Measurements from ENCODE around the gene REX1BD. TPM values are rescaled to one million over a fixed set of nuclear protein-coding genes. Genes with fewer than 3 reads are reported as not detected.

The REX1BD gene
- total and polyA plus RNA-seq, 2 of the 13 experiments (the other 11 are each of a cell fraction or from before 2014, with no cell fraction given) = 7.5 to 25.4 TPM

DNA sequence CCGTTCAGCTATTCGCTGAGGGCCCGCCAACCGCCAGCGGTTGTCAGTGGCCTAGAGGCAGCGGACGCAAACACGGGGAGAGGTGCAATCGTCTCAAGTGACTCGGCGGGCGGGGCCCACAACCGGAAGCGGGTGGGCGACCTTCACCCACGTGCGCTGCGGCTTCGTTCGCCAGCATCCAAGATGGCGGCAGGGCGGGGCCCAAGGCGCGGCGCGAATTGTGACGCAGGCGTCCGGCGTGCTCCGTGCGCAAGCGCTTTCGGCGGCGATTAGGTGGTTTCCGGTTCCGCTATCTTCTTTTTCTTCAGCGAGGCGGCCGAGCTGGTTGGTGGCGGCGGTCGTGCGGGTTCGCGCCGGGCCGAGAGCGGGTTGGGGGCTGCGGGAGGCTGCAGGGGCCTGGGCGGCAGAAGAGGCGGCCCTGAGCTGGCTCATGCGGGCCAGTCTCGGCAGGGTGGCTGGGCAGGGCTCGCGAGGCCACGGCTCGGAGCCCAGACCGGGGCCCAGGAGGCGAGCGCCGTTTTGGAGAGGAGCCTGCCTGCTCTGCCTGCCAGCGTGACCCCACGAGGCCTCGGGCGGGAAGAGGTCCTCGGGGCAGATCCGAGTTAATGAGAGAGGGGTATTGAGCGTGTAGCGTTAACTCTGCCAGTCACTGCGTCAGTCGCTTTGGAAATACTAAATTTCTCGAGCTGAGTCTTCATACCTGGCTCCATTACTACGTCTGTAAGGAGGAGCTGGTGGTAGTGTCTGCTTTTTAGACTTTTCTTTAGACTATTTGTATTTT lies 16.8 kb upstream of the REX1BD start, which contains the start of gene UBA52 (continued):
- TF ChIP-seq ZKSCAN1 (IDR thresholded peaks at IDR 0.05; ENCODE audit: low read length) (no peak), CBX1 (IDR thresholded peaks at IDR 0.05; ENCODE audit: low read depth) (peak; percentile 84), DNMT1 (CRISPR knock-in tag; IDR thresholded peaks at IDR 0.05) (no peak), FLYWCH1 (CRISPR knock-in tag; IDR thresholded peaks at IDR 0.05) (peak; percentile 74; the same call in 1 of the 2 replicates), ZNF841 (CRISPR knock-in tag; IDR thresholded peaks at IDR 0.05; ENCODE audit: borderline replicate concordance) (no peak), CC2D1A (CRISPR knock-in tag; IDR thresholded peaks at IDR 0.05) (no peak), ZNF101 (CRISPR knock-in tag; IDR thresholded peaks at IDR 0.05; ENCODE audit: borderline replicate concordance, low read depth) (no peak), NFKB2 (CRISPR knock-in tag; IDR thresholded peaks at IDR 0.05; ENCODE audit: borderline replicate concordance) (peak; percentile 72; the same call in 1 of the 2 replicates), SNRNP70 (IDR thresholded peaks at IDR 0.05; ENCODE audit: low read depth, low read length) (no peak)
- TF ChIP-seq, protein P1, sequence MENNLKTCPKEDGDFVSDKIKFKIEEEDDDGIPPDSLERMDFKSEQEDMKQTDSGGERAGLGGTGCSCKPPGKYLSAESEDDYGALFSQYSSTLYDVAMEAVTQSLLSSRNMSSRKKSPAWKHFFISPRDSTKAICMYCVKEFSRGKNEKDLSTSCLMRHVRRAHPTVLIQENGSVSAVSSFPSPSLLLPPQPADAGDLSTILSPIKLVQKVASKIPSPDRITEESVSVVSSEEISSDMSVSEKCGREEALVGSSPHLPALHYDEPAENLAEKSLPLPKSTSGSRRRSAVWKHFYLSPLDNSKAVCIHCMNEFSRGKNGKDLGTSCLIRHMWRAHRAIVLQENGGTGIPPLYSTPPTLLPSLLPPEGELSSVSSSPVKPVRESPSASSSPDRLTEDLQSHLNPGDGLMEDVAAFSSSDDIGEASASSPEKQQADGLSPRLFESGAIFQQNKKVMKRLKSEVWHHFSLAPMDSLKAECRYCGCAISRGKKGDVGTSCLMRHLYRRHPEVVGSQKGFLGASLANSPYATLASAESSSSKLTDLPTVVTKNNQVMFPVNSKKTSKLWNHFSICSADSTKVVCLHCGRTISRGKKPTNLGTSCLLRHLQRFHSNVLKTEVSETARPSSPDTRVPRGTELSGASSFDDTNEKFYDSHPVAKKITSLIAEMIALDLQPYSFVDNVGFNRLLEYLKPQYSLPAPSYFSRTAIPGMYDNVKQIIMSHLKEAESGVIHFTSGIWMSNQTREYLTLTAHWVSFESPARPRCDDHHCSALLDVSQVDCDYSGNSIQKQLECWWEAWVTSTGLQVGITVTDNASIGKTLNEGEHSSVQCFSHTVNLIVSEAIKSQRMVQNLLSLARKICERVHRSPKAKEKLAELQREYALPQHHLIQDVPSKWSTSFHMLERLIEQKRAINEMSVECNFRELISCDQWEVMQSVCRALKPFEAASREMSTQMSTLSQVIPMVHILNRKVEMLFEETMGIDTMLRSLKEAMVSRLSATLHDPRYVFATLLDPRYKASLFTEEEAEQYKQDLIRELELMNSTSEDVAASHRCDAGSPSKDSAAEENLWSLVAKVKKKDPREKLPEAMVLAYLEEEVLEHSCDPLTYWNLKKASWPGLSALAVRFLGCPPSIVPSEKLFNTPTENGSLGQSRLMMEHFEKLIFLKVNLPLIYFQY (CRISPR knock-in tag; IDR thresholded peaks at IDR 0.05; ENCODE audit: borderline replicate concordance) = no peak
- TF ChIP-seq, protein P2, sequence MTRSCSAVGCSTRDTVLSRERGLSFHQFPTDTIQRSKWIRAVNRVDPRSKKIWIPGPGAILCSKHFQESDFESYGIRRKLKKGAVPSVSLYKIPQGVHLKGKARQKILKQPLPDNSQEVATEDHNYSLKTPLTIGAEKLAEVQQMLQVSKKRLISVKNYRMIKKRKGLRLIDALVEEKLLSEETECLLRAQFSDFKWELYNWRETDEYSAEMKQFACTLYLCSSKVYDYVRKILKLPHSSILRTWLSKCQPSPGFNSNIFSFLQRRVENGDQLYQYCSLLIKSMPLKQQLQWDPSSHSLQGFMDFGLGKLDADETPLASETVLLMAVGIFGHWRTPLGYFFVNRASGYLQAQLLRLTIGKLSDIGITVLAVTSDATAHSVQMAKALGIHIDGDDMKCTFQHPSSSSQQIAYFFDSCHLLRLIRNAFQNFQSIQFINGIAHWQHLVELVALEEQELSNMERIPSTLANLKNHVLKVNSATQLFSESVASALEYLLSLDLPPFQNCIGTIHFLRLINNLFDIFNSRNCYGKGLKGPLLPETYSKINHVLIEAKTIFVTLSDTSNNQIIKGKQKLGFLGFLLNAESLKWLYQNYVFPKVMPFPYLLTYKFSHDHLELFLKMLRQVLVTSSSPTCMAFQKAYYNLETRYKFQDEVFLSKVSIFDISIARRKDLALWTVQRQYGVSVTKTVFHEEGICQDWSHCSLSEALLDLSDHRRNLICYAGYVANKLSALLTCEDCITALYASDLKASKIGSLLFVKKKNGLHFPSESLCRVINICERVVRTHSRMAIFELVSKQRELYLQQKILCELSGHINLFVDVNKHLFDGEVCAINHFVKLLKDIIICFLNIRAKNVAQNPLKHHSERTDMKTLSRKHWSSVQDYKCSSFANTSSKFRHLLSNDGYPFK (CRISPR knock-in tag; IDR thresholded peaks at IDR 0.05; ENCODE audit: borderline replicate concordance) = peak; percentile 90
- TF ChIP-seq, protein P3, sequence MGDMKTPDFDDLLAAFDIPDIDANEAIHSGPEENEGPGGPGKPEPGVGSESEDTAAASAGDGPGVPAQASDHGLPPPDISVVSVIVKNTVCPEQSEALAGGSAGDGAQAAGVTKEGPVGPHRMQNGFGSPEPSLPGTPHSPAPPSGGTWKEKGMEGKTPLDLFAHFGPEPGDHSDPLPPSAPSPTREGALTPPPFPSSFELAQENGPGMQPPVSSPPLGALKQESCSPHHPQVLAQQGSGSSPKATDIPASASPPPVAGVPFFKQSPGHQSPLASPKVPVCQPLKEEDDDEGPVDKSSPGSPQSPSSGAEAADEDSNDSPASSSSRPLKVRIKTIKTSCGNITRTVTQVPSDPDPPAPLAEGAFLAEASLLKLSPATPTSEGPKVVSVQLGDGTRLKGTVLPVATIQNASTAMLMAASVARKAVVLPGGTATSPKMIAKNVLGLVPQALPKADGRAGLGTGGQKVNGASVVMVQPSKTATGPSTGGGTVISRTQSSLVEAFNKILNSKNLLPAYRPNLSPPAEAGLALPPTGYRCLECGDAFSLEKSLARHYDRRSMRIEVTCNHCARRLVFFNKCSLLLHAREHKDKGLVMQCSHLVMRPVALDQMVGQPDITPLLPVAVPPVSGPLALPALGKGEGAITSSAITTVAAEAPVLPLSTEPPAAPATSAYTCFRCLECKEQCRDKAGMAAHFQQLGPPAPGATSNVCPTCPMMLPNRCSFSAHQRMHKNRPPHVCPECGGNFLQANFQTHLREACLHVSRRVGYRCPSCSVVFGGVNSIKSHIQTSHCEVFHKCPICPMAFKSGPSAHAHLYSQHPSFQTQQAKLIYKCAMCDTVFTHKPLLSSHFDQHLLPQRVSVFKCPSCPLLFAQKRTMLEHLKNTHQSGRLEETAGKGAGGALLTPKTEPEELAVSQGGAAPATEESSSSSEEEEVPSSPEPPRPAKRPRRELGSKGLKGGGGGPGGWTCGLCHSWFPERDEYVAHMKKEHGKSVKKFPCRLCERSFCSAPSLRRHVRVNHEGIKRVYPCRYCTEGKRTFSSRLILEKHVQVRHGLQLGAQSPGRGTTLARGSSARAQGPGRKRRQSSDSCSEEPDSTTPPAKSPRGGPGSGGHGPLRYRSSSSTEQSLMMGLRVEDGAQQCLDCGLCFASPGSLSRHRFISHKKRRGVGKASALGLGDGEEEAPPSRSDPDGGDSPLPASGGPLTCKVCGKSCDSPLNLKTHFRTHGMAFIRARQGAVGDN (CRISPR knock-in tag; IDR thresholded peaks at IDR 0.05) = peak; percentile 96
- TF ChIP-seq, protein P4, sequence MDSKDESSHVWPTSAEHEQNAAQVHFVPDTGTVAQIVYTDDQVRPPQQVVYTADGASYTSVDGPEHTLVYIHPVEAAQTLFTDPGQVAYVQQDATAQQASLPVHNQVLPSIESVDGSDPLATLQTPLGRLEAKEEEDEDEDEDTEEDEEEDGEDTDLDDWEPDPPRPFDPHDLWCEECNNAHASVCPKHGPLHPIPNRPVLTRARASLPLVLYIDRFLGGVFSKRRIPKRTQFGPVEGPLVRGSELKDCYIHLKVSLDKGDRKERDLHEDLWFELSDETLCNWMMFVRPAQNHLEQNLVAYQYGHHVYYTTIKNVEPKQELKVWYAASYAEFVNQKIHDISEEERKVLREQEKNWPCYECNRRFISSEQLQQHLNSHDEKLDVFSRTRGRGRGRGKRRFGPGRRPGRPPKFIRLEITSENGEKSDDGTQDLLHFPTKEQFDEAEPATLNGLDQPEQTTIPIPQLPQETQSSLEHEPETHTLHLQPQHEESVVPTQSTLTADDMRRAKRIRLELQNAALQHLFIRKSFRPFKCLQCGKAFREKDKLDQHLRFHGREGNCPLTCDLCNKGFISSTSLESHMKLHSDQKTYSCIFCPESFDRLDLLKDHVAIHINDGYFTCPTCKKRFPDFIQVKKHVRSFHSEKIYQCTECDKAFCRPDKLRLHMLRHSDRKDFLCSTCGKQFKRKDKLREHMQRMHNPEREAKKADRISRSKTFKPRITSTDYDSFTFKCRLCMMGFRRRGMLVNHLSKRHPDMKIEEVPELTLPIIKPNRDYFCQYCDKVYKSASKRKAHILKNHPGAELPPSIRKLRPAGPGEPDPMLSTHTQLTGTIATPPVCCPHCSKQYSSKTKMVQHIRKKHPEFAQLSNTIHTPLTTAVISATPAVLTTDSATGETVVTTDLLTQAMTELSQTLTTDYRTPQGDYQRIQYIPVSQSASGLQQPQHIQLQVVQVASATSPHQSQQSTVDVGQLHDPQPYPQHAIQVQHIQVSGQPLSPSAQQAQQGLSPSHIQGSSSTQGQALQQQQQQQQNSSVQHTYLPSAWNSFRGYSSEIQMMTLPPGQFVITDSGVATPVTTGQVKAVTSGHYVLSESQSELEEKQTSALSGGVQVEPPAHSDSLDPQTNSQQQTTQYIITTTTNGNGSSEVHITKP (CRISPR knock-in tag; IDR thresholded peaks at IDR 0.05; ENCODE audit: low read depth) = peak; percentile 62; the same call in 1 of the 2 replicates
